NCI-H748 treated with DMSO at 0.1 percent for 48 hours (cell line): ENCODE results near the gene MPIG6B.
A peak's percentile ranks its signal among the peaks of the same experiment; 100 is the strongest.

Experiments
- DNase-seq: peaks from one replicate; lab custom pipeline; 2025; lab: John Stamatoyannopoulos, UW

MPIG6B gene

GRCh38 chr6:31768363-31769257 is 45.4 kb downstream of the MPIG6B start:
- DNase-seq: no peak

GRCh38 chr6:31769684-31770371 is 46.7 kb downstream of the MPIG6B start:
- DNase-seq: peak; percentile 63

- DNase-seq: no peak
Measured at GRCh38 chr6:31770860-31771259, 47.7 kb downstream of the MPIG6B start.

GRCh38 chr6:31771992-31772358 is 48.8 kb downstream of the MPIG6B start:
- no peak for DNase-seq

GRCh38 chr6:31775184-31775583 is 52.0 kb downstream of the MPIG6B start:
- DNase-seq: no peak

GRCh38 chr6:31775633-31776484 is 52.7 kb downstream of the MPIG6B start:
- DNase-seq: no peak
